HG03103 (cell line): ENCODE data around the gene CAV1.
"Not testable (repeated sequence)": the region's sequence is repeated elsewhere in the genome, so short reads cannot be mapped to it uniquely, and the experiment has no call there.

Experiments used
- ATAC-seq: cut with Tn5 transposase; IDR thresholded peaks from one replicate; pipeline ENCODE4 v1.9.1; 2021; ENCODE audit warnings: low read depth; ENCODE audit not compliant: unreplicated experiment

Gene CAV1

DNA sequence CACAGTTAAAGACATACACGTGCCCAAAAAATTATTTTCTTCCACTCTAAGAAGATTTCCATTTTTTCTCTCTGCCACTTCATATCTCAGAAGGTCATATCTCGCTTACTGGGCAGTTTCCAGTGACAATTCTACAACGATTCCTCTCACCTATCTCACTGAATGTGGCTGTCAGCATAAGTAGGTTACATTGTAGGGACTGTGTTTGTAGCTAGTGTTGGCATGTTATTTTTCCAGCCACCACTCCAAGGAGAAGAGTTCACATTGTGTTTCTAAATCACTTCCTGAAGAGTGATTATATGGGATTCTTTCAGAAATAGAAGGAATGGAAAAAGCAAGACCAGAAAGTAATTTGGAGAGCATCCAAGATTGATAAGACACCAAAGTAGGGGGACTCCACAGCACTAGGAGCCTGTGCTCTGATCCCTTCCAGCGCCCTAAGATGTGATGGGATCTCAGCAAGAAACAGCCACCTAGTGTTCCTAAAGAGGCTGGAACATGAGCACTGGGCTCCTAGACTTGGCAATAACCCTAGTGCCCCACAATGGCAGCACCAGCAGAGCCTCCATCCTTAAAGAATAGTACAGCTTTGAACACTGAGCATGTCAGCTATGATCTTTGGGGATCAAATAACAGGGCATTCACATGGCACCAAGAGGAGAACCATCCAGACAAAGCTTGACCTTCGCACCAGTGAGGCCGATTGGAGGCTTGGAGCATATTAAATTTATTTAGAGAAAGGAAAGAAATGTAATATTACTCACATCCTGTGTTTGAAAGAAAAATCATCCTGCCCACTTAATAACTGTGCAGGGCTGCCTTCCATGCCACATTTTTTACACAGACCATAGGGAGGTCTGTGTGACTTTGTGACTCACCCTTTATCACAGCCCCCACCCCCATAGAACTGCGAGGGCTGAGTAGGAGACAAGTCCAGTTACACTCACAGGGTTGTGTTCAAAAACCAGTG lies 51.8 kb downstream of the CAV1 start:
- peak; percentile 21 for ATAC-seq

DNA sequence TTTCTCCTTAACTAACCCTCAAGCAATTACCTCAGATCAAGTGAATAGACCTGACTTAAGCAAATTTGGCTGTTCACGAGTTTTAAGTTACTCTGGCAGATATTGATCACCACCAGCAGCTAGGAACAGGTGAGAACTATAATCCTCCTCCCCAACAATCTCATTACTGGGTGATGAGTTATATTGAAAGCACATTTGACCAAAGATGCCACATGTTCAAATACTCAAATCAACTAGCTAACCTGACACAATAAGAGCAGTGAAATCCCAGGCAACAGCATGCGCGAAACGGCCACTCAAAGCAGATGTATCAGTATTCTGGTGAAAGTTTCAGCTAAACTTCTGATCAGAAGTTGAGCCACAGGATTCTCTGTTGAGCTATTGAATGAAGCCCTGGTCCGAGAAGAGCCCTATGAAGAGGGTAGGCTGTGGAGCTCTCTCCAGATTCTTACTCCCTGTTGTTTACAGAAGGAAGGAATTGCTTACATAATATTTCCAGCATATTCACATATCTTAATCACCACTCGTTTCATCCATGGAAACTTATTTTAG lies 52.6 kb downstream of the CAV1 start:
- peak; percentile 77 for ATAC-seq

DNA sequence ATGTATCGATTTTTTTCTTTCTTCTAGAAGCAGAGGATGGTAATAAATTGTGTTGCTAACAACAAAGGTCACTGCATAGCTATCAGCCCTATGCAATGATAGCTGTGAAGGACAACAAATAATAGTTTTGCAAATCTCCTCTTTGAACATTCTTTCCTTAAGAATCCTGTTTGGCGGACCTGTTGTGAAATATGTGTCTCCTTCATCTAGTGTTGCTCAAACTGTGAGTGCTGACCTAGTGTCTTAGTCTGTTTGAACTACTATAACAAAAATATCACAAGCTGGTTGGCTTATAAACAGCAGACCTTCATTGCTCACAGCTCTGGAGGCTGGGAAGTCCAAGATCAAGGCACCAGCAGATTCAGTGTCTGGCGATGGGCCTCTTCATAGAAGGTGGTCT lies 53.7 kb downstream of the CAV1 start:
- no peak for ATAC-seq

DNA sequence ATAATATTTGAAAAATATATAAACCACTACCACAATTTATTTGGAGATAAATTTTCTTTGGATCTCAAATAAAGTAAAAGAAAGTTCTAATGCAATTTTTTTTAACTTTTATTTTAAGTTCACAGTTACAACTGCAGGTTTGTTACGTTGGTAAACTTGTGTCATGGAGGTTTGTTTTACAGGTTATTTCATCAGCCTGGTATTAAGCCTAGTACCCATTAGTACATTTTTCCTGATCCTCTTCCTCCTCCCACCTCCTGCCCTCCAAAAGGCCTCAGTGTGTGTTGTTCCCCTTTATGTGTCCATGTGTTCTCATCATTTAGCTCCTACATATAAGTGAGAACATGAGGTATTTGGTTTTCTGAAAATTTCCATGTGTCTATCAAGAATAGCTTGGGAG lies 54.5 kb downstream of the CAV1 start:
- ATAC-seq = no peak

DNA sequence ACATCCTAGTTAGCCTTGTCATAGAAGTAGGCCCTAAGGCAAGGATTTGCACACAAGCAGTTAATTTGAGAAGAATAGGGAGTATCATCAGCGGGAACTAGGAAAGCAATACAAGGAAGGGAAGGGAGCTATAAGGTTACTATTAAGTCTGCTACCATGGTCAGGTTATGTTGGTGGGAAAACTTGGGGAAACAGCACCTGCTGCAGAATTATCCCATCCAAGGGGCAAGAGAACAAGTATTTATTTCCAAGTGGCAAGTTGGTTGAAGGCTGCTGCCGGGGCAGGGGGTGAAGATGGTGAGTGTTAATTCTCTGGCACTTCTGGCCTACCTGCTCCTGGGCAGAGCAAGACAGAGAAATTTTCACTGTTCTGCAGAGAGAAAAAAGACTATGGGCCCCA lies 55.0 kb downstream of the CAV1 start:
- ATAC-seq = no peak

DNA sequence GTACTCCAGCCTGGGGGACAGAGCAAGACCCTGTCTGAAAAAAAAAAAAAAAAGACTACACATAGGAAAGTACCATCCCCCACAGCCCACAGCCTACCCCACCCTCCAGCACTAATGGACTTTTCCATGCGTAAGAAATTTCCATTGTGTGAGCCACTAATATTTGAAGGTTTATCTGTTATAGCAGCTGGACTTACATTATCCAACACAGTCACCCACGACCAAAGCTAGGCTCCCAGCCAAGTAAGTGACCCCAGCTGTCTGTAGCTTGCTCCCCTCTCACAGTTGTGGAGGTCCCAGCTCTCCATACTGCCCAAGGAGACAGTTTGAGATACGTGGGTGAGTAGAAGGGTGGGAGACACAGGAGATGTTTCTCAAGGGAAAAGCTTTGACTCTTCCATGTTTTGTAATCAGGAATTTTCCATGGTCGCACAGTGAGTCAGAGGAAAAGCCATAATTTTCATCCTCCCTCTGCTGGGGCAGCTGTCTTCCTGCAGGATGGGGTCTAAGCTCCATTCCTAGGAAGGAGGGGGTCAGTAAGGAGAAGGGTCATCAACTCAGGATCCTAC lies 57.4 kb downstream of the CAV1 start:
- no peak for ATAC-seq

DNA sequence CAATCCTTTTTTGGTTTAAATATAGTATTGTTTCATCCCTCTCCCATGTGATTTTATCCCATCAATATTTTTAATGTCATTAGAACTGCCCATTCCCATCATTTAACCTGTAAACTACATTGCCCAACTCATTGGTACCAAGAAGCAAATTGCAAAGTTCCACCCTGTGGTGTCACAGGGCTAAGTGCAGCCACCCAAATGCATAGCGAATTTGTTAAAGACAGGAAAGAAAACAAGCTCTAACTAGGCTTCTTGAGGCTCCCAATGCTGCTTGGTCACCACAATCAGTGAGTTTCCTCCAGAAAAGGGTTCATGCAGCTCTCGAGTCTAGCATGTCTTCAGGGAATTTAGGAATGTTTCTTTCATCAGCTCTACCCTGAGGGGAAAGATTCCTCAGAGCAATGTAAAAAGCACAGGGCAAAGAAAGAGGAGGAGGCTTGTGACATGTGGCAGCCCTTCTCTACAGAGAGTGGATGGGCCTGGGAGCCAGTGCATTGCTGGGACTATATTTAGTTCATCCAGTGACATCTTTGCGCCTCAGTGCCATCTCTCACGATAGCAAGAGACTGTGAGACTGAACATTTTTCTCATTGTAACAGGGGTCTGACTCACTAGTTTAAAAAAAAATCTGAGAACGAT lies 58.1 kb downstream of the CAV1 start:
- ATAC-seq = peak; percentile 38

DNA sequence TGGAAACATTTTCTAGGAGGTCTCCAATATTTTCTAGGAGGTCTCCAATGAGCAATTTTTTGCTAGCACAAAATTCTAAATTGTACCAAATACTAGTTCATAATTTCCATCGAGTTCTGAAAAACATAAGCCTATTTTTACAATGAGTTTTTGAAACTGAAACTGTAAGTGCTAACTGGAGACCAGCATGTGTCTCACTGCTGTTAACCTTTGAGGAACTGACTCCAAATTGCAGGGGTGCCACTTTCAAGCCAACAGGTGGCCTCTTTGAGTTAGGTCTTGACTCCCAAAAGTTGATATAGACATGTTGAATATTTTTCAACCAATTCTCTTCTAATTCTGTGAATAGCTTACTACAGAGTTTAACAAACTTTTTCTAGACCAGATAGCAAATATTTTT lies 58.8 kb downstream of the CAV1 start:
- ATAC-seq = peak; percentile 88

DNA sequence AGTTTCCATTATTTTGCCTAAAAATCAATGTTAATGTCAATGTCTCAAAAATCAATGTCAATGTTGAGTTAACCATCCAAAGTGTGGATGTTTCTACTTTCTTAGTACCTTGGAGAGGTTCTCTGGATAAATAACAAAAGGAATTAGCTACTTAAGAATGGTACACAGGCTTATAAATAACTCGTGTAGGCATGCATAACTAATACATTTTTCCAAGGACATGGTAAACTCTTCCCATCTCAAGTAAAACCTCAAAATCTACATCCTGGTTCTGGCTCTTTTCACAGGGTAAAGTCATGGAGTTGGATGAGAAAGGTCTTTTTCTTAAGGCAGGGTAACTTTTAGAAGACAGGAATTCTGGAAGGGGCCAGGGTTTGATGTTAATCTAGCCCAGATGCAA lies 59.9 kb downstream of the CAV1 start:
- ATAC-seq = no peak

DNA sequence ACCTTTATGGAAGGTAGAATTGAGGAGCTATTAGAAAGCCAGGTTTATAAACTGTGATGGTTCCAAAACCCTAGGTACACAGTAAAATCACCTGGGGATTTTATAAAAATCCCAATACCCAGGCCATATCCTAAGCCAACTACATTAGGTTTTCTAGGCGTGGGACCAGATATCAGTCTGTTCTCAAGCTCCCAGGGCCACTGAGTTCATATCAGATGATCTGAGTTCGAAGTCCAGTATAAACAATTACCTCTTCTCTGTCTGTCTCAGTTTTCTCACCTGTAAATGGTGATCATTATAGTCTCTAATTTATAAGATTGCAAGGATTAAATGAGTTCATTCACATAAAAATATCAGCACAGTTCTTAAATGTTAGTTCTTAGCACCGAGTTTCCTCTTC lies 60.6 kb downstream of the CAV1 start:
- no peak for ATAC-seq

DNA sequence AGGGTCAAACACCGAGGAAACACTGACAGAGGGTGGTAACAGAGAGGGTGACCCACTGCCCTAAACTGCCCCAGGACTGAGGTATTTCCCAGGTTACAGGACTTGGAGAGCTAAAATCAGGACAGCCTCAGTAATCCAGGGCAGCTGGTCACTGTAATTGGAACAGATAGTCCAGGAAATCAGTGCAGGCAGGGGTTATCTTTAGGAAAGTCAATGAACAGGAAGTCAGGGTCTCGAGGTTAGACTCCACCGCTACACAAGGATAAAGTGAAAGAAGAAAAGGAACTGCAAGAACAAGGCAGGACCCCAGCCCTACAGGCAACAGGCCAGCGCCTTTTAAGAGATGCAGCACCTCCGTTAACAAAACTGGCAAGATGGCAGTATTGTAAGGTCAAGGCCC lies 61.1 kb downstream of the CAV1 start:
- no peak for ATAC-seq

DNA sequence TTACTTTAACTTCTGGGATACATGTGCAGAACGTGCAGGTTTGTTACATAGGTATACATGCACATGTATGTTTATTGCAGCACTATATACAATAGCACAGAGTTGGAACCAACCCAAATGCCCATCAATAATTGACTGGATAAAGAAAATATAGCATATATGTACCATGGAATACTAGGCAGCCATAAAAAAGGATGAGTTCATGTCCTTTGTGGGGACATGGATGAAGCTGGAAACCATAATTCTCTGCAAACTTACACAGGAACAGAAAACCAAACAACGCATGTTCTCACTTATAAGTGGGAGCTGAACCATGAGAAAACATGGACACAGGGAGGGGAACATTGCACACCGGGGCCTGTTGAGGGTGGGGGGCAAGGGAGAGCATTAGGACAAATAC lies 62.4 kb downstream of the CAV1 start:
- ATAC-seq = not testable (repeated sequence)

DNA sequence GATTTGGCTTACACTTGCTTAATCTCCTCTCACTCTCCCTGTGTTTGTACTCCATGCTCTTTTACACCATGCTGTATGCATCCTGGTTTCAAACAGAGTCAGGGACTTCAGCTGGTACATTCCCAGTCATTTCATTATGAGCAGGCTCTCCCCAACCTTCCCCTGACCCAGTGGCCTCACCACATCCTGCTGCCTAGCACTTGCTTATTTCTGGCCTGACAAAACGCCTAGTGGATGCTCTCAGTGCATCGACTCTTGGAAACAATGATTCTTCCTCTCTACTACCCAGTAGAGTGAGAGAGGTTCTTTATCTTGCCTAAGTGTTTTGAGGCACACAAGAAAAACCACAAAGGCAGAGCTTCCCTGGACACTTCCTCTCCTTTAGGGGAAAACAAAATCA lies 63.4 kb downstream of the CAV1 start:
- peak; percentile 47 for ATAC-seq

DNA sequence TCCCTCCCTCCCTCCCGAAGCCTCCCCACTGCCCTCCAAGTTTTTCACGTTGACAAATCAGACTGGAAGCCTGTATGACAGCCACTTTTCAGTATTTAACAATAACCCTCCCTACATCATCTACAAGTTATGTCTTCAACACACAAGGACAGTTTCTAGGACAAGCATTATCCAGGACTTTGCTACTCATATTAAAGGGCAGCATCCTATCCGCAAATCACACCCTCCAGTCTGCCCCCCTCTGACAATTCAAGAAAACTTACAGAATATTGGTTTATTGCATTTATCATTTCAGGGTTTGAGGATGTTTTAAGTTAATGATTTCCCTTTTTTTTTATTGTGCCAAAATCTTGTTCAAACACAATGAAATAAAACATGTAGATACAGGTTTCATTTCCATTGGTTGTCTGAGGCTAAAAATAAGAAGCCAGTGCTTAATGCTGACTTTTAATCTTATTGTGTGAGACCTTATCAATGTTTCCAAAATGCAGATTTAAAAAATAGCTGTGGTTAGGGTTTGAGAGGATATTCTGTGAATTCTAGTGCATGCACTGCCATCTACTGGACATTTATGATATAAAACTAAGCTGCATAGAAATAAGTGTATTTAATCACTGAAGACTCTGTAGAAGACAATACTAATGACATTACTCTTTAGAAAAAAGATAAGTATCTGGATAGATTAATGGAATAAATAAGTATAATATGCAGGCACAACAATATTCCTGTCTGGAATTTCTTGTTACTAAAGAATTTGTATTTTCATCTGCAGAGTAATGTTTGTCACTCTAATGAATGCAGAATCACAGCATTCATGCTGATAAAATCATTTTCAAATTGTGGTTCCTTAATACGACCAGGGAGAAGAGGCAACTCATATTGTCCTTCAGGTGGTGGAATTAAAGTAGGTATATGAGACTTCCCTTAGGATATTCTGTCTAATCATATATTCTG lies 64.1 kb downstream of the CAV1 start:
- ATAC-seq = no peak

DNA sequence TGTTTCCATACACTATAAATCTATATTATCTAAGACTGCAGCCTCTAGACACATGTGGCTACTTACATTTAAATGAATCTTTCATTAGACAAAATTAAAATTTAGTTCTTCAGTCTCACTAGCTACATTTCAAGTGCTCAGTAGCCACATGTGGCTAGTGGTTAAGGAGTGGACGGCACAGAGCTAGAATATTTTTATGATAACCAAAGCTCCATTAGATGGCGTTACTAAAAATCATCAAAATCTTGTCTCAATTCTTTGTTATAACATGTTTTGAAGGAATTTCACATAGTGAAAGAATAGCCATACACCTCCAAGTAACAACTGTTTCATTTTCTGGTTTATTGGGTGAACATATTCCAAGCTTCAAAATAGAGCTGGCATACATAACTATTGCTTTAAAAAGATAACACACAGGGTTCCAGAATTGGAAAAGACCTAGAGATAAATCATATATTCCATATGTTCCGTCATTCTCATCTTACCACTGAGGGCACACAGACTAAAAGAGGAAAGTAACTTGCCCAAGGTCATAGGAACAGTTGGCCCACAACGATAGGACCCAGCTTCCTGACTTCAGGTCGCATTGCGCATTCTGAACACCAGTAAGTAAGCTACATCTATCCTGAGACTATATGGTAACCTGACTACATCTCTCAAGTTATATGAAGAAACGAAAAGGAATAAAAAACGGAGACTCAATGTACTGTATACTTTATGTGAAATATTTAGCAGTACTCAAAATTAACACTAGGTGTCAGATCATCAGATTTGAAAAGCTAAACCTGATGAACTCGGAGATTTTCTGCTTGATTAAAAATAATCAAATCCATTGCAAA lies 66.6 kb downstream of the CAV1 start:
- ATAC-seq = no peak

DNA sequence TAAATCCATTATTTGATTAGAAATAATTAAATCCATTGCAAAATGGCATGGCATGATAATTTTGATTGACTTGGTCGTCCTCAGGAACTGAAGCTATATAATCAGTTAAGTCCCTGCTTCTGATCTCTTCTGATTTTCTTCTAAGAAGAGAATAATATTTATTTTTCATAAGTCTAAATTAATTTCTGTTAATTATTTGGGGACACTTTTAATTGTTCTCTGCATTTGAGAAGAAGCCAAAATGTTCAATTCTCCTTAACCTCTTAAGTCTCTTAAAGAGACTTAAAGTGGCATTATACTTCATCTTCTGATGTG lies 67.2 kb downstream of the CAV1 start:
- no peak for ATAC-seq

DNA sequence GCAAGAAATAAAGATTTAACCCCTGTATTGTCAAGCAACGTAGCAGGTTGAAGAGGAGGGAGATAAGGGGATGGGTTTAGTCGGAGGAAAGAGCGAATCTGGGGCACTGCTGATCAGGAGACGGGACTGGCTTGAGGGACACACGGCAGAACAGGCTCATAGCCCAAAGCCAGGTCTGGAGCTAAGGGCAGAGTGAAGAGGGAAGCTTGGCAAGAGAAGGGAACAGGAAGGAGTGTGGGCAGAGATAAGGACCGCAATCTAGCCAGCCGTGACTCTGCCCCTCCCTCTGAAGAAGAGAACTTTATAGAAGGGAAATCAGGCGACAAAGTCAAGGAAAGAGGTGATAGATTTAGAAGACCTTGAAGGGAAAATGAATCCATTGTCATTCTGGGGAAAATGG lies 67.6 kb downstream of the CAV1 start:
- no peak for ATAC-seq

DNA sequence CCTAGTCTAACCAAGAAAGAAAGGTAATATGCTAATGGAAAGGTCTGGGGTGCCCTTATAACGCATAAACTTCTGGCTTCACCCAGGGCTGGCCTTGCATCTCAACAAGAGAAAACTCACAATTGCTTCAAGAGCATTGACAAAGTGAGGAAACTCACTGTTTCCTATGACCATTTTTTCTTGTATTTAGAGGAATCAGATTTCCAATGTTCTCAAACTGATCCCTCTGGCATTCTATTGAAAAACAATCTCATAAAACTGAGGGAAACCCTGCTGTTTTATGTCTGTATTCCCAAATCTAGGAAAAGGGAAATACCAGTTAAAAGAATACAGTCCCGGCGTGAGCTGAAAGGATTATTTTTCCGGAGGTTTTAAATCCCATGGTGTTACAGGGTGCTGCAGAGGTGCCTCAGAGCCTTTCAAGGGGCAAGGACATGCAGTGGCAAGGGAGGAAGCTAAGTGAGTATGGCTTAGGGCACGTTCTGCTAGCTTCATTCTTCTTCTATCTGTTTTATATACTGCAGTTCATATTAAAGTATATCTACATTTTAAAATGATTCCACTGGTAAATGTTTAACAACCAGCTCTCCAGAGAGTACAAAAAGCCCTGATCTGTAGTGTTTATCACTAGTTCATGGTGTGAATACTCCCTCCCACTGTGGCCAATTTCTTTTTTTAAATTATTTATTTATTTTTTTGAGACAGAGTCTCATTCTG lies 68.7 kb downstream of the CAV1 start:
- ATAC-seq = no peak

DNA sequence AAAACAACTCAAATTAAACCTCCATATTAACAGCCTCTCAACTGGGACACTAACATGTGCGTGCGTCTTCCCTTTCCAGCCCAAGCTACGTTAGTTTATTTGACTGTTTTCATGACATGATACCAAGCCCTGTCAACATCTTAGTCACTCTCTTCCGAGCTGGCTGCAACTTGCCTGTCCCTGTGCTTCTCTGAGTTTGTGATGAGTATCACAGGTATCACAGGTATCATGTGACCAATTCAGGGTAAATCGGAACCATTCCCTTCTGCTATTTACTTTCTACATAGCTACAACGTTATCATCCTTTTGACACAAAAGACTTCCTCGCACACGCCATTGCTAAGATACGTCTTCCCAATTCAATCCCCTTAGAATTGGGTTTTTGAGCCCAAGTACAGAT lies 70.2 kb downstream of the CAV1 start:
- ATAC-seq = no peak
